CD4-positive, alpha-beta T cell (primary cell): ENCODE data around the gene POLD1. TPM values are rescaled to one million over a fixed set of nuclear protein-coding genes. Genes with fewer than 3 reads are reported as not detected.

Source experiments
- ATAC-seq: fragments of 200-7000 bp; cut with Tn5 transposase; one replicate; pipeline ENCODE4 v1.10.0; 2022; ENCODE audit warnings: mild to moderate bottlenecking; ENCODE audit not compliant: poor library complexity
- CTCF ChIA-PET: fragments of 350-600 bp; sonication (Branson Sonifier 250); formaldehyde crosslinking; loops from one replicate; lab custom pipeline; 2021; ENCODE audit warnings: antibody characterized with exemption, inconsistent platforms; lab: Charles Lee
- POLR2A ChIA-PET: fragments of 350-600 bp; sonication (Branson Sonifier 250); formaldehyde crosslinking; loops from one replicate; lab custom pipeline; 2021; ENCODE audit warnings: antibody characterized with exemption, inconsistent platforms; lab: Charles Lee
- DNase-seq, 14 experiments: peaks; one replicate each; pipeline ENCODE4 v3.0.0-alpha.2; 2013 to 2020; ENCODE audit warnings: mixed read lengths in 2 of 14
- H3K27ac ChIP-seq, 2 donors: one replicate each; pipeline versions ENCODE4 v1.5.1 to v1.7.0; 2013; ENCODE audit warnings: low read length in 2 of 2, low read depth in 1 of 2, mild to moderate bottlenecking in 1 of 2
- H3K27me3 ChIP-seq, 2 experiments: 1 replicate in 1 of 2; 2 replicates in 1 of 2; pipeline versions ENCODE4 v1.6.1 to v1.7.0; 2013; ENCODE audit warnings: low read length in 2 of 2, control low read depth in 1 of 2, mild to moderate bottlenecking in 1 of 2, moderate library complexity in 1 of 2; ENCODE audit not compliant: insufficient read depth in 2 of 2, control insufficient read depth in 1 of 2
- H3K36me3 ChIP-seq: one replicate; pipeline ENCODE4 v1.6.1; 2013; ENCODE audit warnings: low read length, control low read depth; ENCODE audit not compliant: insufficient read depth
- H3K4me1 ChIP-seq: one replicate; pipeline ENCODE4 v1.6.1; 2013; ENCODE audit warnings: low read length, control low read depth; ENCODE audit not compliant: insufficient read depth
- H3K4me3 ChIP-seq: one replicate; pipeline ENCODE4 v1.5.1; 2013; ENCODE audit warnings: mild to moderate bottlenecking, low read length, moderate library complexity
- H3K9me3 ChIP-seq, 2 experiments: 1 replicate in 1 of 2; 2 replicates in 1 of 2; pipeline versions ENCODE4 v1.6.1 to v1.7.0; 2013; ENCODE audit warnings: low read length in 2 of 2, mild to moderate bottlenecking in 2 of 2, control low read depth in 1 of 2, moderate library complexity in 1 of 2; ENCODE audit not compliant: control insufficient read depth in 1 of 2, insufficient read depth in 1 of 2
- H3K27ac Mint-ChIP-seq: one replicate; pipeline ENCODE4 v1.8.0; 2020; ENCODE audit warnings: mixed read lengths
- H3K27me3 Mint-ChIP-seq: one replicate; pipeline ENCODE4 v1.8.0; 2021; ENCODE audit warnings: mixed read lengths
- H3K36me3 Mint-ChIP-seq: one replicate; pipeline ENCODE4 v1.8.0; 2021; ENCODE audit warnings: low read depth, mixed read lengths
- H3K4me1 Mint-ChIP-seq: one replicate; pipeline ENCODE4 v1.8.0; 2021; ENCODE audit warnings: low read depth, mixed read lengths
- H3K4me3 Mint-ChIP-seq: one replicate; pipeline ENCODE4 v1.8.0; 2020; ENCODE audit warnings: mild to moderate bottlenecking, mixed read lengths
- H3K9me3 Mint-ChIP-seq: one replicate; pipeline ENCODE4 v1.8.0; 2020; ENCODE audit warnings: mixed read lengths
- intact Hi-C, 2 experiments: fragments of 100-400 bp; cut with DNase I in 1 of 2; cut with micrococcal nuclease in 1 of 2; formaldehyde crosslinking; loops; one replicate each; pipeline versions ENCODE4 v1.15.1 to v1.9.0; 2023 to 2025; cut with DNase I, micrococcal nuclease
- total RNA-seq, 174 experiments: library from RNA in 2 of 174; stranded (reverse) in 2 of 174; gene quantifications; one replicate each; pipeline ENCODE4 v1.2.3 and lab custom pipeline; 2021 to 2026
- TF ChIP-seq, protein P1 (sequence below): fragments of 200-600 bp; IDR thresholded peaks from one replicate; pipeline ENCODE4 v1.8.0; 2022; ENCODE audit warnings: antibody characterized with exemption, mild to moderate bottlenecking

Gene POLD1
- total RNA-seq, 2 experiments from 2014 or later = 22.1 to 24.2 TPM

DNA sequence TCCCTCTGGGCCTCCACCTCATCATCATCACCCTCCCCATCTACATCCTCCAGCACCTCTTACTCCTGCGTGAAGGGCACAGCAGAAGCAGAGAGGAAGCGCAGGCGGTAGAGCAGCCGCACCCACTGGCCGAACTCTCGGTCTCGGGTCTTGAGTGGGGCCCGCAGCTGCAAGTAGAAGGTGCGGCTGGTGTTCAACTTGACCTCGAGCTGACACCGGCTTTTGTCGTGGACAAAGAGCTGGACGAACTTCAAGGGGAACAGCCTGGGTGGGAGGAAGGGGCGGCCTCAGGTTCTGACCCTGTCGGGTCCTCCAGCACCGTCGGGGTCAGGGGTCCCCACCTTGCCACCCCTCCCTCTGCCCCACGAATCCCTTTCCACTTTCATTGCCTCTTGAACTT is 83.4 kb downstream of the POLD1 start:
- Mint-ChIP-seq H3K27me3 (peaks cover 22% of the 10 kb centered on the region), H3K4me3 (no peak overlapping the region), H3K9me3 (no peaks in the 10 kb centered on the region), H3K27ac (no peak overlapping the region), H3K4me1 (no peaks in the 10 kb centered on the region), H3K36me3 (no peaks in the 10 kb centered on the region)
- no peaks in the 10 kb centered on the region for H3K36me3 ChIP-seq
- TF ChIP-seq, protein P1, sequence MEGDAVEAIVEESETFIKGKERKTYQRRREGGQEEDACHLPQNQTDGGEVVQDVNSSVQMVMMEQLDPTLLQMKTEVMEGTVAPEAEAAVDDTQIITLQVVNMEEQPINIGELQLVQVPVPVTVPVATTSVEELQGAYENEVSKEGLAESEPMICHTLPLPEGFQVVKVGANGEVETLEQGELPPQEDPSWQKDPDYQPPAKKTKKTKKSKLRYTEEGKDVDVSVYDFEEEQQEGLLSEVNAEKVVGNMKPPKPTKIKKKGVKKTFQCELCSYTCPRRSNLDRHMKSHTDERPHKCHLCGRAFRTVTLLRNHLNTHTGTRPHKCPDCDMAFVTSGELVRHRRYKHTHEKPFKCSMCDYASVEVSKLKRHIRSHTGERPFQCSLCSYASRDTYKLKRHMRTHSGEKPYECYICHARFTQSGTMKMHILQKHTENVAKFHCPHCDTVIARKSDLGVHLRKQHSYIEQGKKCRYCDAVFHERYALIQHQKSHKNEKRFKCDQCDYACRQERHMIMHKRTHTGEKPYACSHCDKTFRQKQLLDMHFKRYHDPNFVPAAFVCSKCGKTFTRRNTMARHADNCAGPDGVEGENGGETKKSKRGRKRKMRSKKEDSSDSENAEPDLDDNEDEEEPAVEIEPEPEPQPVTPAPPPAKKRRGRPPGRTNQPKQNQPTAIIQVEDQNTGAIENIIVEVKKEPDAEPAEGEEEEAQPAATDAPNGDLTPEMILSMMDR = no peak
- no peaks in the 10 kb centered on the region for H3K9me3 ChIP-seq
- peak in 1 of 14 experiments; percentile 12 for DNase-seq
- H3K4me3 ChIP-seq = no peak overlapping the region
- no peak for ATAC-seq
- no peak overlapping the region for H3K27ac ChIP-seq
- H3K4me1 ChIP-seq = no peaks in the 10 kb centered on the region
- POLR2A ChIA-PET = no interaction called here
- no peaks in the 10 kb centered on the region for H3K27me3 ChIP-seq
- CTCF ChIA-PET = no interaction called here
- intact Hi-C loops = no loop called here

Other genes starting within 250 kb of the POLD1 start
- gene IZUMO2, start 221.1 kb upstream of the POLD1 start, total RNA-seq = not detected
- gene MYH14, start 180.7 kb upstream of the POLD1 start, total RNA-seq = not detected
- gene KCNC3, start 55.0 kb upstream of the POLD1 start, total RNA-seq = 1 to 10 TPM; 1.6 to 2.0 TPM
- under 1 TPM; 0.61 to 0.91 TPM for gene NAPSA, start 18.7 kb upstream of the POLD1 start, total RNA-seq
- gene NR1H2, start 7.9 kb upstream of the POLD1 start, total RNA-seq = 100 to 1,000 TPM; 261 to 265 TPM
- under 1 TPM; 0.42 to 0.52 TPM for gene SPIB, start 34.6 kb downstream of the POLD1 start, total RNA-seq
- under 1 TPM in 1 of 2 experiments, not detected in 1; 0.08 TPM for gene MYBPC2, start 48.5 kb downstream of the POLD1 start, total RNA-seq
- gene EMC10, start 92.2 kb downstream of the POLD1 start, total RNA-seq = 10 to 100 TPM; 80.0 to 80.3 TPM
- gene GARIN5A, start 92.5 kb downstream of the POLD1 start, total RNA-seq = under 1 TPM in 1 of 2 experiments, not detected in 1; 0.50 TPM
- gene JOSD2, start 126.8 kb downstream of the POLD1 start, total RNA-seq = 10 to 100 TPM; 11.7 to 11.9 TPM
- not detected for gene ASPDH, start 129.6 kb downstream of the POLD1 start, total RNA-seq
- not detected for gene LRRC4B, start 184.1 kb downstream of the POLD1 start, total RNA-seq